CD4-positive, alpha-beta T cell treated with Interleukin-4 for 4 hours (primary cell): ENCODE measurements around the gene SLC23A2.
"Not testable (repeated sequence)": the region's sequence is repeated elsewhere in the genome, so short reads cannot be mapped to it uniquely, and the experiment has no call there.

Source experiments
- DNase-seq: peaks from one replicate; pipeline ENCODE4 v3.0.0-alpha.2; 2020

The SLC23A2 gene

GRCh38 chr20:5001174-5002076 lies at the start of gene SLC23A2:
Gene SLC23A2, minus strand, starts transcription at chr20:5001510. Its CDS starts 68,948 bp downstream, at chr20:4932562.
- DNase-seq = peak; percentile 30

GRCh38 chr20:5046656-5047339 lies 45.5 kb upstream of the SLC23A2 start:
- DNase-seq = no peak

- no peak for DNase-seq
Observed at GRCh38 chr20:5045906-5046305, 44.6 kb upstream of the SLC23A2 start.

GRCh38 chr20:5044075-5044620 lies 42.8 kb upstream of the SLC23A2 start:
- DNase-seq = no peak

DNA sequence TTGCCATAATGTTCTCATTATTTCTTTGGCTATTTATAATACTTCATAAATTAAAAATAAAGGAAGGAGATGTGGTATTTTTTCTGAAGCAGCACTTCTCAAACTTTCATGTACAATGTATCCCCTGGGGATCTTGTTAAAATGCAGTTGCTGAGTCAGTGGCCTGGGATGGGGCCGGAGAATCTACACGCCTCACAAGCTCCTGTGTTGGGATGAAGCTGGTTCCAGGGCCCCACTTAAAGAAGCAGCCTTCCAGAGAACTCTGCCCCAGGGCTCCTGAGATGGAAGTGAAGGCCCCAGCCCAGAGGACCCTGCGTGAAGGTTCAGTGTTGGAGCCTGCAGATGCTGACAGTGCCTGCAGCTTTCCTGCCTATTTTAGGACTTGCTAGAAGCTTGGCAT lies 40.1 kb upstream of the SLC23A2 start:
- no peak for DNase-seq

DNA sequence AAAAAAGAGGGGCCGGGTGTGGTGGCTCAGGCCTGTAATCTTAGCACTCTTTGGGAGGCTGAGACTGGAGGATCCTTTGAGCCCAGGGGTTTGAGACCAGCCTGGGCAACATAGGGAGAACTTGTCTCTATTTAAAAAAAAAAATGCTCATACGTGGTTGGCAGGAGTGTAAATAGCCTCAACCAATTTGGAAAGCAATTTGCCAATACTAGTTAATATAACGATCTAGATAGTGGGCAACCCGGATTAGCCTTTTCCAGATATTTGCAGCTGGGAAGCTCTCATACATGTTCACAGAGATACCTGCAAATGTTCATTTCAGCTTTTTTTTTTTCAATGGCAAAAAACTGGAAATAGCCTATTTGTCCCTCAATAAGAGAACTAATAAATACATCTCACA lies 39.0 kb upstream of the SLC23A2 start:
- no peak for DNase-seq

- DNase-seq = no peak
Observed at GRCh38 chr20:5039889-5040288, 38.6 kb upstream of the SLC23A2 start.

DNA sequence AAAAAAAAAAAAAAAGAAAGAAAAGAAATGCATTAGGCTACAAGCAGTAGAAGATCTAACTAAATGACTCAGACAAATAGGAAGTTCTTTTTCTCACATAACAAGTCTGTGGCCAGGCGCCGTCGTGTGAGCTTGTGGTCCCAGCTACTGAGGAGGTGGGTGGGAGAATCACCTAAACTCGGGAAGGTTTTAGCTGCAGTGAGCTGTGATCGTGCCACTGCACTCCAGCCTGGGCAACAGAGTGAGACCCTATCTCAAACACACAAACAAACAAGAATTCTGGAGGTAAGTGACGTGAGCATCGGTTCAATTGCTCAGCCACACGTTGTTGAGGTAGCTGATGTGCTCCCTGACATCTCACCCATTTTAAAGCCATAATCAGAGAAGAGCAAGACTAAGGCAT lies 37.9 kb upstream of the SLC23A2 start:
- DNase-seq = peak; percentile 73

DNA sequence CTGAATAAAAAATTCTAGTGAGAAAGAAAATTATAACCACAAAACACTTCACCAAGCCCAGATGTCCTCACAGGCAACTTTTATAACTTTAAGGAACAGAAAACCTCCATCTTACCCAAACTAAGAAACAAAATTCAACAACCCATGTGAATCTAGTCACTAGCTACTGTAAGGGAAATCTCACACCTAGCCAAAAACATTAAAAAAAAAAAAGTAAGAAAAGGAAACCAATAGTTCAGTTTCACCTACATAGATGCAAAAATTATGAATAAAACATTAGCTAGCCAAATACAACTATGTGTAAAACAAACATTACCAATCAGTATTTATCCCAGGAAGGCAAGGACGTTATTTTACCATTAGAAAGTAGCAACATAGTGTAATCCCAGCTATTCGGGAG lies 35.5 kb upstream of the SLC23A2 start:
- DNase-seq = no peak

GRCh38 chr20:5035518-5035917 lies 34.2 kb upstream of the SLC23A2 start:
- DNase-seq = not testable (repeated sequence)

GRCh38 chr20:5033566-5033965 lies 32.3 kb upstream of the SLC23A2 start:
- no peak for DNase-seq

GRCh38 chr20:5031701-5032100 lies 30.4 kb upstream of the SLC23A2 start:
- not testable (repeated sequence) for DNase-seq

- no peak for DNase-seq
Observed at GRCh38 chr20:5031206-5031557, 29.9 kb upstream of the SLC23A2 start.

- peak; percentile 3 for DNase-seq
Observed at GRCh38 chr20:5030348-5031205, 29.3 kb upstream of the SLC23A2 start.

- not testable (repeated sequence) for DNase-seq
Observed at GRCh38 chr20:5028258-5029059, 27.1 kb upstream of the SLC23A2 start.

DNA sequence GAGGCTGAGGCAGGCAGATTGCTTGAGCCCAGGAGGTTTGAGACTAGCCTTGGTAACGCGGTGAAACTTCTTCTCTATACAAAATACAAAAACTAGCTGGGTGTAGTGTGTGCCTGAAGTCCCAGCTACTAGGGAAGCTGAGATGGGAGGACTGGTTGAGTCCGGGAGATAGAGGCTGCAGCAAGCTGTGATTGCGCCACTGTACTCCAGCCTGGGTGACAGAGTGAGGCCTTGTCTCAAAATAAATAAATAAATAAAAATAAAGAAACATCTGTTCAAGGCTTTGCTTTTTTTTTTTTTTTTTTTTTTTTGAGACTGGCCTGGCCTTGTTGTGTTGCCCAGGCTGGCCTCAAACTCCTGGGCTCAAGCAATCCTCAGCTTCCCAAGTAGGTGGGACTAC lies 23.7 kb upstream of the SLC23A2 start:
- DNase-seq = no peak

- DNase-seq = no peak
Observed at GRCh38 chr20:5024103-5024502, 22.8 kb upstream of the SLC23A2 start.

DNA sequence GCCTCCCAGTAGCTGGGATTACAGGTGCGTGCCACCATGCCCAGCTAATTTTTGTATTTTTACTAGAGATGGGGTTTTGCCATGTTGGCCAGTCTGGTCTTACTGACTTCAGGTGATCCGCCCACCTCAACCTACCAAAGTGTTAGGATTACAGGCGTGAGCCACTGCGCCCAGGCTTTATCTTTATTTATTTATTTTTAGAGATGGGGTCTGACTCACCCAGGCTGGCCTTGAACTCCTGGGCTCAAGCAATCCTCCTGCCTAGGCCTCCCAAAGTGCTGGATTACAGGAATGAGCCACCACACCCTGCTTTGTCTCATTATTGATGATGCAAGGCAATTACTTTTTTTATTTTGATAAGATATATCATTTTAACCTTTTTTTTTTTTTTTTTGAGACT lies 21.9 kb upstream of the SLC23A2 start:
- not testable (repeated sequence) for DNase-seq

DNA sequence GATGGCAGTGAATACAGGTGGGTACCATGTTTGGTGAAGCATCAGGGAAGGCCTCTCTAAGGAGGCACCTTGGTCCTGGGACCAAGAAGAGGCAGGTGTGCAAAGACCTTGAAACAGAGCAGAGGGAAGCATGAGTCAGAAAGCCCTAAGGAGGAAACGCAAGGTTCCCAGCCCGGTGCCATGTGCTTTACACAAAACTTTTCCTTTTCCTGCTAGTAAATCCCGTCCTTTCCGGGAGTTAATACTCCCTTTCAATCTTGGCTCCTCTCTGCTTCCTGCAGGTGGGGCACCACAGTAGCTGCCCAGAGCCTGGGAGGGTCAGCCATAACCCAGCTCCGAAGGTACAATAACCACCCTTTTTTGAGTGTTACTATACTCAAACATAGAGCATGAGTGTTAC lies 19.4 kb upstream of the SLC23A2 start:
- no peak for DNase-seq

- no peak for DNase-seq
Observed at GRCh38 chr20:5013682-5014447, 12.6 kb upstream of the SLC23A2 start.

- no peak for DNase-seq
Observed at GRCh38 chr20:5008759-5009158, 7.4 kb upstream of the SLC23A2 start.
